ENCODE data around the gene STK11. TPM values are rescaled to one million over a fixed set of nuclear protein-coding genes. Genes with fewer than 3 reads are reported as not detected.

STK11 gene
- total RNA-seq, 2 experiments from 2014 or later = 65.1 to 66.1 TPM

DNA sequence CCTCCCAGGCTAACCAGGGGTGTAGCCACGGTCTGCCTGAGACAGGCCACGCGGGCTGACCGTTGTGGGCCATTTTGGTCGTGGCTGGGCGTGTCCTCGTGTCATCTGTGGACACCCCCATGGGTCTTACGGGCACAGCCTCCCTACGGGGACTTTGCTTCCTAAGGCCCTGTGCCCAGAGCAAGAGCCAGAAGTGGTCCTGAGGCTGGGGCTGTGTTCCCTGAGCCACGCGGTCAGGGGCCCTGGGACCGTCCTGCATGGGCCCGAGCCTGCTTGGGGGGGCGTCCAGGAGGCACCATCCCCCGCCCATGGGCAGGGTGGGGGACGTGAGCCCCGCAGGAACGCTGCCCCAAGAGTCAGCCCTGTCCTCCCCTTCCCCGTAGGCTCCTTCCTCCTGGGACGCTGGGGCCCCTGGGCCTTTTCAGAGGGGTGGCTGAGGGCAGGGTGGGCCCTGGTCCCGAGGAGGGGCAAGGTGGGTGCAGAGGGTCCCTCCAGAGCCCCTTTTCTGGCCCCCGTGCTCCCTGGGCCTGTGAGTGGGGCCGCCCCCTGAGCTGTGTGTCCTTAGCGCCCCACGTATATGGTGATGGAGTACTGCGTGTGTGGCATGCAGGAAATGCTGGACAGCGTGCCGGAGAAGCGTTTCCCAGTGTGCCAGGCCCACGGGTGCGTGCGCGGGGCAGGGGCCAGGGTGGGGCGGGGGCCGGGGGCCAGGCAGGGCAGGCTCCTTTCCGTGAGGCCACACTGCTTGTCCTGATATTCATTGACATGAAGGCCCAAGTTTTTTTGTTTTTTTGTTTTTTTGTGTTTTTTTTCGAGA is 13.4 kb downstream of the STK11 start:
- Mint-ChIP-seq H3K4me1 (ENCODE audit: low read depth) (peaks cover 10% of the 10 kb centered on the region), H3K9me3 (no peaks in the 10 kb centered on the region), H3K27ac (no peak overlapping the region), H3K27me3 (ENCODE audit: low read depth) (no peaks in the 10 kb centered on the region), H3K36me3 (ENCODE audit: low read depth) (no peaks in the 10 kb centered on the region), H3K4me3 (no peak overlapping the region)
- no peak for DNase-seq
- intact Hi-C loops (cut with micrococcal nuclease) = no loop called here
- CTCF ChIA-PET = interaction anchor here (1.1 kb wide), 1 partner anchor 24 kb away, joined by 3 read pairs; no protein-coding TSS in a partner anchor

DNA sequence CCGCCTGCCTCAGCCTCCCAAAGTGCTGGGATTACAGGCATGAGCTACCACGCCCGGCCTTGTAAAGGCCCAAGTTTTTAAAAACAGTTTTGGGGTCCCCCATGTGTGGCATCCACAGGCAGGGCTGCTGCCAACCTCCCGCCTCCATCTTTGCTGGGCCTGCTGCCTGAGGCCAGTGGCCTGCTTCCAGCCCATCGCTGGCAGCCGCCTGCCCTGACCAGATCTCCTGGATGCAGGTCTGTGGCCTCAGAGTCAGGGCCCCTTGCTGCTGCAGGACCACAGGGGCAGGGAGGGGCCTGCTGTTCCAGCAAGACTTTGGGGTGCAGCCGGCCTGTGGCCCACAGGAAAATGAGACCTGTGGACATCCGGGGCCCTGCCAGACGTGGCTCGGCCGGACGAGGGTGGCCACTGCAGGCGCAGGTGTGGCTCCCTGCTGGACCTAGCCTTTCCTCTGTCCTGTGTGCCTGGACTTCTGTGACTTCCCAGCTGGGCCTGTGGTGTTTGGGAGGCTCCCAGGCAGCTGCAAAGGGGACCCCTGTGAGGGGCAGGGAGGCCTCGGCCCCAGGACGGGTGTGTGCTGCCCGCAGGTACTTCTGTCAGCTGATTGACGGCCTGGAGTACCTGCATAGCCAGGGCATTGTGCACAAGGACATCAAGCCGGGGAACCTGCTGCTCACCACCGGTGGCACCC is 14.4 kb downstream of the STK11 start:
- CTCF ChIA-PET = interaction anchor here (0.9 kb wide), 1 partner anchor 104 kb away, joined by 3 read pairs; no protein-coding TSS in a partner anchor

DNA sequence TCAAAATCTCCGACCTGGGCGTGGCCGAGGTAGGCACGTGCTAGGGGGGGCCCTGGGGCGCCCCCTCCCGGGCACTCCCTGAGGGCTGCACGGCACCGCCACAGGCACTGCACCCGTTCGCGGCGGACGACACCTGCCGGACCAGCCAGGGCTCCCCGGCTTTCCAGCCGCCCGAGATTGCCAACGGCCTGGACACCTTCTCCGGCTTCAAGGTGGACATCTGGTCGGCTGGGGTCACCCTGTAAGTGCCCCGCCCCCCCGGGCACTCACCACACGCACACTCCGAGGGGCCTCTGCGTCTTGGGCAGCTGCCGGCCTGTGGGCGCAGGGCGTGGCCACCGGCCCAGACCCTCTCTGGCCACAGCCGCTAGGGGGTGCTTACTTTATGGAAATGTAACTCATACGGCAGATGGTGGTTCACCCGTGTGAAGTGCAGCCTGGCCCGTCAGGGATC is 14.9 kb downstream of the STK11 start:
- Mint-ChIP-seq H3K4me1 (ENCODE audit: low read depth) (peaks cover 4% of the 10 kb centered on the region), H3K27ac (no peak overlapping the region), H3K27me3 (ENCODE audit: low read depth) (no peaks in the 10 kb centered on the region), H3K36me3 (ENCODE audit: low read depth) (no peaks in the 10 kb centered on the region), H3K4me3 (no peak overlapping the region), H3K9me3 (no peaks in the 10 kb centered on the region)
- intact Hi-C loops (cut with micrococcal nuclease) = no loop called here
- no peak for DNase-seq
- CTCF ChIA-PET = interaction anchor here (0.9 to 1.5 kb wide), 2 partner anchors 24 to 104 kb away, joined by 3 to 5 read pairs; no protein-coding TSS in a partner anchor

More for the DNA sequence above, 14.4 kb downstream of the STK11 start:
- H3K4me3 Mint-ChIP-seq = no peak overlapping the region
- no peak overlapping the region for H3K27ac Mint-ChIP-seq
- intact Hi-C loops (cut with micrococcal nuclease) = no loop called here
- H3K36me3 Mint-ChIP-seq (ENCODE audit: low read depth) = no peaks in the 10 kb centered on the region
- no peaks in the 10 kb centered on the region for H3K9me3 Mint-ChIP-seq
- no peaks in the 10 kb centered on the region for H3K27me3 Mint-ChIP-seq (ENCODE audit: low read depth)
- DNase-seq = no peak
- H3K4me1 Mint-ChIP-seq (ENCODE audit: low read depth) = peaks cover 6% of the 10 kb centered on the region

DNA sequence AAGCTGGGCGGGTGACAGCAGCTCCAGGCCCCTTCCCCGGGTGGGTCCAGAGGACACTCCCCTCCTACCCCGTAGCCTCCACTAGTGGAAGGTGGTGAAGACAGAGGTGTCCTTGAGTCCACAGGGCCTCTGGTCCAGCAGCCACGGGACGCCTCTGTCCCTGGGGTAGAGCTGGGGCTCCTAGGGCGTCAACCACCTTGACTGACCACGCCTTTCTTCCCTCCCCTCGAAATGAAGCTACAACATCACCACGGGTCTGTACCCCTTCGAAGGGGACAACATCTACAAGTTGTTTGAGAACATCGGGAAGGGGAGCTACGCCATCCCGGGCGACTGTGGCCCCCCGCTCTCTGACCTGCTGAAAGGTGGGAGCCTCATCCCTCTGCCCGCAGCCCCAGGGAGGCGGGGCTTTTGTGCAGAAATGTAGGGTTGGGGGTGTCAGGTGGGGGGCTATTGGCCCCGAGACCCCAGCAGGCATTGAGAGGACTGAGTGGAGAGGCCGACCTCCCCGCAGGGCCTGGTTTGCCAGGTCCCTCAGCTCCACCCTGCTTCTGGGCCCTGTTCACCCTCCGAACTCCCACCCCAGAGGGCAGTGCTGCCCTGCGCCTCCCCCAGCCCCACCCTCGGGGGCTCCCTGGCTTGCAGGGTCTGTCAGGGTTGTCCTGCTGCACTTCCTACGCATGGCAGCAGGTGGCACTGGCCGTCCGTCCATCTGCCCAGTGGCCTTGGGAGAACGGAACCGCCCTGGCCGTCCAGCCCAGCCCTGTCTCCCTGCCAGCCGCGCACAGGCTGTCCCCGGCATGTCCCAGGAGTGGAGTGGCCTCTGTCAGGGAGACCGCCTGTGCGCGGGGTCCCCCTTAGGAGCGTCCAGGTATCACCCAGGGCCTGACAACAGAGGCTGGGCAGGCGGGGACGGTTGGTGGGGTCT is 15.7 kb downstream of the STK11 start:
- CTCF ChIA-PET = interaction anchor here (0.5 to 1.5 kb wide), 4 partner anchors 23 to 277 kb away, joined by 3 to 5 read pairs (median 4); no protein-coding TSS in a partner anchor
- Mint-ChIP-seq H3K27me3 (ENCODE audit: low read depth) (no peaks in the 10 kb centered on the region), H3K4me1 (ENCODE audit: low read depth) (peaks cover 2% of the 10 kb centered on the region), H3K4me3 (no peak overlapping the region), H3K27ac (no peak overlapping the region), H3K36me3 (ENCODE audit: low read depth) (no peaks in the 10 kb centered on the region), H3K9me3 (no peaks in the 10 kb centered on the region)
- no peak for DNase-seq
- intact Hi-C loops (cut with micrococcal nuclease) = no loop called here

DNA sequence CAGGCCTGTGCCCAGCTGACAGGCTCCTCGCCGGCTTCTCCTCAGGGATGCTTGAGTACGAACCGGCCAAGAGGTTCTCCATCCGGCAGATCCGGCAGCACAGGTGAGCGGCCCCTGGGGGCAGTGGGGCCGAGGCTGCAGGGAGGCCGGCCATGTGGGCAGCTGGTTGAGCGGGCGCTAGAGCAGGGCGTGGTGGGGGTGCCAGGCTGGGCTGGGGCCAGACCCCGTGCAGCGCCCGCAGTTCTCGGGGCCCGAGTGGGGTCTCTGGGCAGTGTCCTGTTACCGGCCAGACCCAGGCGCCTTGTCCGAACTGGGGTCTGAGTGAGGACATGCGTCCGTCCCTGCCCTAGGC is 16.3 kb downstream of the STK11 start:
- H3K9me3 Mint-ChIP-seq = no peaks in the 10 kb centered on the region
- no peak overlapping the region for H3K4me3 Mint-ChIP-seq
- H3K27ac Mint-ChIP-seq = no peak overlapping the region
- CTCF ChIA-PET = interaction anchor here (0.5 to 1.5 kb wide), 3 partner anchors 22 to 278 kb away, joined by 3 to 5 read pairs (median 5); no protein-coding TSS in a partner anchor
- H3K4me1 Mint-ChIP-seq (ENCODE audit: low read depth) = no peaks in the 10 kb centered on the region
- no peaks in the 10 kb centered on the region for H3K36me3 Mint-ChIP-seq (ENCODE audit: low read depth)
- H3K27me3 Mint-ChIP-seq (ENCODE audit: low read depth) = no peaks in the 10 kb centered on the region
- intact Hi-C loops (cut with micrococcal nuclease) = no loop called here
- no peak for DNase-seq

DNA sequence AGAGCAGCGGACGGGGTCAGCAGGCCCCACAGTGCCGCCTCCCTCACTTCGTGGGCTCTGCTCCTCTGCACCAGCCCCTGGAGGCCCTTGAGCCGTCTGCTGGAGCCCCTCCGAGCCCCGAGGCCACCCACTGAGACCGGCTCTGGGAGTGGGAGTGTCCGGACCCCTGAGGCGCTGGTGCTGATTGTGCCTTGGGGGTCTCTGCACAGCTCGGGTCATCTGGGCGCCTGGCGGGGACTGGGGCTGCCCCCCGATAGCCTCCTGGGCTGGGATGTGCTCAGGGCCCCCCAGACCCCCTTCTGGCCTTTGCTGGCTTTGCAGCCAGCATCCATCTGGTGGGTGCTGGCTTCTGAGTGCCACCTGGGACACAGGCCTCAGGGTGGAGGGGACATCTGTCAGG is 16.8 kb downstream of the STK11 start:
- Mint-ChIP-seq H3K27me3 (ENCODE audit: low read depth) (no peaks in the 10 kb centered on the region), H3K27ac (no peak overlapping the region), H3K36me3 (ENCODE audit: low read depth) (peaks cover 3% of the 10 kb centered on the region), H3K4me3 (no peak overlapping the region), H3K4me1 (ENCODE audit: low read depth) (no peaks in the 10 kb centered on the region), H3K9me3 (no peaks in the 10 kb centered on the region)
- DNase-seq = no peak
- intact Hi-C loops (cut with micrococcal nuclease) = no loop called here
- CTCF ChIA-PET = interaction anchor here (2.3 kb wide), 1 partner anchor 9 kb away, joined by 11 read pairs; no protein-coding TSS in a partner anchor

DNA sequence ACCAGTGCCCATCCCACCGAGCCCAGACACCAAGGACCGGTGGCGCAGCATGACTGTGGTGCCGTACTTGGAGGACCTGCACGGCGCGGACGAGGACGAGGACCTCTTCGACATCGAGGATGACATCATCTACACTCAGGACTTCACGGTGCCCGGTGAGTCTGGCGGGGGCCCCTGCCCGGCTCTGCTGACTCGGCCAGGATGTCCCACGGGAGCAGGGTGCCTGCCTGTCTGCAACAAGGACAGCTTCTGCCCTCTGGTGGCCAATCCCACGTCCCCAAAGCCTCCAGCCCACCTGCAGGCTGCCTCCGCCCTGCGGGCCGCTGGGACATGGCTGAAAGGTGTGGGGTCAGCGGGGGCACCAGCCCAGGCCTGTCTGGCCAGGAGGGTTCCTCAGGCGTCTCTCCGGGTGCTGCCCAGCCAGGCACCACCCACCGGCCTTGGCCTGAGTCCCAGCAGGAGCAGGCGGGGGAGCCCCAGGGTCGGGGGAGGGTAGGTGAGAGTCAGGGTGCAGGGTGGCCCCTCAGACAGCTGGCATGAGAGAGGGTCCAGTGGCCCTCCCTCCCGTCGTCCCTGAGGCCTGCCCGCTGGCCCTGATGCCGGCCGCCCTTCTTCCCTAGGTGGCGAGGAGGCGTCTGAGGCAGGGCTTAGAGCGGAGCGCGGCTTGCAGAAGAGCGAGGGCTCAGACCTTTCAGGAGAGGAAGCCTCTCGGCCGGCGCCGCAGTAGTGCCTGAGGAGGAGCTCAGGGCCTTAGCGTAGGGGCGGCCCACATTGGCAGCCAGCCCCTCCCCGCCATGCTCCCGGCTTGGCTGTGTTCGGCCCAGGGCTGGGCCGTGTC is 17.7 kb downstream of the STK11 start:
- CTCF ChIA-PET = interaction anchor here (0.6 to 2.3 kb wide), 3 partner anchors 9 to 29 kb away, joined by 3 to 11 read pairs (median 3); no protein-coding TSS in a partner anchor
- intact Hi-C loops (cut with micrococcal nuclease) = no loop called here
- no peak overlapping the region for H3K27ac Mint-ChIP-seq
- no peaks in the 10 kb centered on the region for H3K9me3 Mint-ChIP-seq
- no peak overlapping the region for H3K4me3 Mint-ChIP-seq
- peaks cover 5% of the 10 kb centered on the region for H3K36me3 Mint-ChIP-seq (ENCODE audit: low read depth)
- H3K27me3 Mint-ChIP-seq (ENCODE audit: low read depth) = no peaks in the 10 kb centered on the region
- H3K4me1 Mint-ChIP-seq (ENCODE audit: low read depth) = no peaks in the 10 kb centered on the region
- DNase-seq = peak; percentile 53

DNA sequence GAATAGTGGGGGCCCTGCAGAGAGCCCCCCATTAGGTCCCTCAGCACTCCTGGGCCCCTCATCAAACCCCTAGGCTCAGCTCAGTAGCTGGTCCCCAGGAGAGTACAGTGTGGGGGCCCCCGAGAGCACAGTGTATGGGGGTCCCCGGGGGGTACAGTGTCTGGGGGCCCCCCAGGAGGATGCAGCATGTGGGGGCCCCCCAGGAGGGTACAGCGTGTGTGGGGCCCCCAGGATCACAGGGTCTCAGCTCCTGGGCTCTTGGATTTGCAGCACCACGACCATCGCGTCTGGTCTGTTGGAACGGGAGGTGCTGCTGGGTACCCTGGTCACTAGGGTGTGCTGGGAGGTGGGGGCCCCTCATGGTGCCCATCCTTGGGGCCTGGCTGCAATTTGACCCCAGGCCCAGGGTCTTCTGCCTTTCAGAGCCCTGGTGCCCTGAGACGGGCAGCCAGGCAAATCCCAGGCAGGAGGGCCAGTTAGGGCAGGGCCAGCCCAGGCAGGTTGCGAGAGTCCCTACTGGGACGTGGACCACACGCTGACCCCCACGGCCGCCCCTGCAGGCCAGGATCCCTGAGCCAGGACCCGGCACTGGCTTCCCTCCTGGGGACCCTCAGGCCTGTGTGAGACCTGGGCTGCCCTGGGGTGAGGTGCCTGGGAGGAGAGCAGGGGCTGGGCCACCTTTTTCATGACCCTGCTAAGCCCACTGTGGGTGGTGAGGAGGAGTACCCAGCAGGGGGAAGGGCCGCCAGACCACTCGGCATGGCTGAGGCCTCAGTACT is 18.7 kb downstream of the STK11 start:
- Mint-ChIP-seq H3K4me3 (no peak overlapping the region), H3K27me3 (ENCODE audit: low read depth) (no peaks in the 10 kb centered on the region), H3K9me3 (no peaks in the 10 kb centered on the region), H3K27ac (no peak overlapping the region), H3K4me1 (ENCODE audit: low read depth) (no peaks in the 10 kb centered on the region), H3K36me3 (ENCODE audit: low read depth) (peaks cover 5% of the 10 kb centered on the region)
- CTCF ChIA-PET = interaction anchor here (0.9 to 2.3 kb wide), 2 partner anchors 10 to 20 kb away, joined by 3 to 11 read pairs; no protein-coding TSS in a partner anchor
- intact Hi-C loops (cut with micrococcal nuclease) = no loop called here
- DNase-seq = no peak

DNA sequence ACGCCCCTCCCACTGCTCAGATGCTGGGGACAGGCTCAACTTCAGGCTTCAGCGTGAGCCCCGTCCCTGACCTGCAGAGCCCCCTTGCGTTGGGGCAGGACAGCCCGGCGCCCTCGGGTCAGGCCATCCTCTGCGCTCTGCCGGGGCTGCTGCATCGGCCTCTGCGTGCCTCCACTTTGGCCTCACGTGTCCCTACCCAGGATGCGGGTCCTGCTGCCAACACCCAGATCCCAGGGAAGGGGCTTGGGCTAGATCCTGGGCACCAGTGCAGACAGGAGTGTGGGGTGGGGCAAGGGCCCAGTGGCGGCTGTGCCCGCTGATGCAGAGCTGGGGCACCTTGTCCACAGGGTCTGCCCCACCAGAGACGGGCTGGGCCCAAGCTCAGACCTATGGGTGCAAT is 19.3 kb downstream of the STK11 start:
- no peak overlapping the region for H3K4me3 Mint-ChIP-seq
- intact Hi-C loops (cut with micrococcal nuclease) = no loop called here
- CTCF ChIA-PET = no interaction called here

DNA sequence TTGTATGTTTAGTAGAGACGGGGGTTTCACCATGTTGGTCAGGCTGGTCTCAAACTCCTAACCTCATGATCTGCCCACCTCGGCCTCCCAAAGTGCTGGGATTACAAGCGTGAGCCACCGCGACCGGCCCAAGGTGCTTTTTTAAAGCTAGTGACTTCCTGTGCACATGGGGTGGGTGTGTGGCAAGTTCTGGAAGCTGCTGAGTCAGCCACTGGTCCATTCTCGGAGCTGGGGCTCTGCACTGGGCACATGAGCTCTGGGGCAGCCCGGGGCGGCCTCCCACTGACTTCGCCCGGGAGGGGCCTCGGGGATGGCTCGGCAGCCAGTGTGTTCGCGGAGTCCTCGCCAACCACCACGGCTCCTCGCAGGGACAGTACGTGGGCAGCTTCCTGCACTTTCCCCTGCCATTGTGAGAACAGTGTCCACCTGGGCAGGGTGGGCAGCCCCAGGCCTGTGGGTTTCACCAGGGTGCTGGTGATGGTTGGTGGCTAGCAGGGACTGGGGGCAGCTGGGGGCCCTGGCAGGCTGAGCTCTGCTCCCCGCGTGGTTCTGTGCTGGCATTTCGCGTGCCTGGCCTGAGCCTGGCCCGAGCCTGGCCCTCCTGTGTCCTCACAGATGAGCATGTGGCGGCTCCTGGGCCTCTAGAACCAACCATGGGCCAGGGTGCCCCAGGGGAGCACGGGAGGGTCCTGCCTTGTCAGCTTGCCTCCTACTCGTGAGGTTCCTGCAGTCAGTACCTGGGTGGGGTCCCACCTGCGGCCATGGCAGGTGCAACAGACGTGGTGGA is 20.1 kb downstream of the STK11 start:
- H3K4me1 Mint-ChIP-seq (ENCODE audit: low read depth) = no peaks in the 10 kb centered on the region
- CTCF ChIA-PET = no interaction called here

More for the DNA sequence above, 19.3 kb downstream of the STK11 start:
- peaks cover 5% of the 10 kb centered on the region for H3K36me3 Mint-ChIP-seq (ENCODE audit: low read depth)
- no peaks in the 10 kb centered on the region for H3K9me3 Mint-ChIP-seq
- DNase-seq = no peak
- H3K27ac Mint-ChIP-seq = no peak overlapping the region
- H3K27me3 Mint-ChIP-seq (ENCODE audit: low read depth) = no peaks in the 10 kb centered on the region
- no peaks in the 10 kb centered on the region for H3K4me1 Mint-ChIP-seq (ENCODE audit: low read depth)

More for the DNA sequence above, 20.1 kb downstream of the STK11 start:
- intact Hi-C loops (cut with micrococcal nuclease) = no loop called here
- no peaks in the 10 kb centered on the region for H3K27me3 Mint-ChIP-seq (ENCODE audit: low read depth)
- H3K27ac Mint-ChIP-seq = no peak overlapping the region
- H3K36me3 Mint-ChIP-seq (ENCODE audit: low read depth) = peaks cover 5% of the 10 kb centered on the region
- no peak overlapping the region for H3K4me3 Mint-ChIP-seq
- H3K9me3 Mint-ChIP-seq = no peaks in the 10 kb centered on the region
- no peak for DNase-seq

Data from activated naive CD4-positive, alpha-beta T cell treated with anti-CD3 and anti-CD28 coated beads for 36 hours (primary cell).